CD4-positive, alpha-beta T cell (primary cell): ENCODE measurements around the gene STAT3. TPM values are rescaled to one million over a fixed set of nuclear protein-coding genes. Genes with fewer than 3 reads are reported as not detected.

Experiments
- ATAC-seq: fragments of 200-7000 bp; cut with Tn5 transposase; one replicate; pipeline ENCODE4 v1.10.0; 2022; ENCODE audit warnings: mild to moderate bottlenecking; ENCODE audit not compliant: poor library complexity
- CTCF ChIA-PET: fragments of 350-600 bp; sonication (Branson Sonifier 250); formaldehyde crosslinking; loops from one replicate; lab custom pipeline; 2021; ENCODE audit warnings: antibody characterized with exemption, inconsistent platforms; lab: Charles Lee
- POLR2A ChIA-PET: fragments of 350-600 bp; sonication (Branson Sonifier 250); formaldehyde crosslinking; loops from one replicate; lab custom pipeline; 2021; ENCODE audit warnings: antibody characterized with exemption, inconsistent platforms; lab: Charles Lee
- DNase-seq, 14 experiments: peaks; one replicate each; pipeline ENCODE4 v3.0.0-alpha.2; 2013 to 2020; ENCODE audit warnings: mixed read lengths in 2 of 14
- H3K27ac ChIP-seq, 2 donors: one replicate each; pipeline versions ENCODE4 v1.5.1 to v1.7.0; 2013; ENCODE audit warnings: low read length in 2 of 2, low read depth in 1 of 2, mild to moderate bottlenecking in 1 of 2
- H3K27me3 ChIP-seq, 2 experiments: 1 replicate in 1 of 2; 2 replicates in 1 of 2; pipeline versions ENCODE4 v1.6.1 to v1.7.0; 2013; ENCODE audit warnings: low read length in 2 of 2, control low read depth in 1 of 2, mild to moderate bottlenecking in 1 of 2, moderate library complexity in 1 of 2; ENCODE audit not compliant: insufficient read depth in 2 of 2, control insufficient read depth in 1 of 2
- H3K36me3 ChIP-seq: one replicate; pipeline ENCODE4 v1.6.1; 2013; ENCODE audit warnings: low read length, control low read depth; ENCODE audit not compliant: insufficient read depth
- H3K4me1 ChIP-seq: one replicate; pipeline ENCODE4 v1.6.1; 2013; ENCODE audit warnings: low read length, control low read depth; ENCODE audit not compliant: insufficient read depth
- H3K4me3 ChIP-seq: one replicate; pipeline ENCODE4 v1.5.1; 2013; ENCODE audit warnings: mild to moderate bottlenecking, low read length, moderate library complexity
- H3K9me3 ChIP-seq, 2 experiments: 1 replicate in 1 of 2; 2 replicates in 1 of 2; pipeline versions ENCODE4 v1.6.1 to v1.7.0; 2013; ENCODE audit warnings: low read length in 2 of 2, mild to moderate bottlenecking in 2 of 2, control low read depth in 1 of 2, moderate library complexity in 1 of 2; ENCODE audit not compliant: control insufficient read depth in 1 of 2, insufficient read depth in 1 of 2
- H3K27ac Mint-ChIP-seq: one replicate; pipeline ENCODE4 v1.8.0; 2020; ENCODE audit warnings: mixed read lengths
- H3K27me3 Mint-ChIP-seq: one replicate; pipeline ENCODE4 v1.8.0; 2021; ENCODE audit warnings: mixed read lengths
- H3K36me3 Mint-ChIP-seq: one replicate; pipeline ENCODE4 v1.8.0; 2021; ENCODE audit warnings: low read depth, mixed read lengths
- H3K4me1 Mint-ChIP-seq: one replicate; pipeline ENCODE4 v1.8.0; 2021; ENCODE audit warnings: low read depth, mixed read lengths
- H3K4me3 Mint-ChIP-seq: one replicate; pipeline ENCODE4 v1.8.0; 2020; ENCODE audit warnings: mild to moderate bottlenecking, mixed read lengths
- H3K9me3 Mint-ChIP-seq: one replicate; pipeline ENCODE4 v1.8.0; 2020; ENCODE audit warnings: mixed read lengths
- CTCF ChIP-seq: fragments of 200-600 bp; IDR thresholded peaks from one replicate; pipeline ENCODE4 v1.8.0; 2022; ENCODE audit warnings: antibody characterized with exemption, mild to moderate bottlenecking
- intact Hi-C, 2 experiments: fragments of 100-400 bp; cut with DNase I in 1 of 2; cut with micrococcal nuclease in 1 of 2; formaldehyde crosslinking; loops; one replicate each; pipeline versions ENCODE4 v1.15.1 to v1.9.0; 2023 to 2025; cut with DNase I, micrococcal nuclease
- total RNA-seq, 174 experiments: library from RNA in 2 of 174; stranded (reverse) in 2 of 174; gene quantifications; one replicate each; pipeline ENCODE4 v1.2.3 and lab custom pipeline; 2021 to 2026

The STAT3 gene
- total RNA-seq, 2 experiments from 2014 or later = 315 to 319 TPM

GRCh38 chr17:42338427-42338985 lies 49.7 kb downstream of the STAT3 start:
- peak overlapping the region; percentile 81 for H3K27ac Mint-ChIP-seq
- peaks cover 79% of the 10 kb centered on the region for H3K36me3 Mint-ChIP-seq
- H3K36me3 ChIP-seq = peaks cover 70% of the 10 kb centered on the region
- POLR2A ChIA-PET = interaction anchor here (3.4 to 4.0 kb wide), 2 partner anchors 50 kb away, joined by 35 to 46 read pairs; partner anchors contain the start of gene STAT3
- no peak overlapping the region for H3K27ac ChIP-seq
- H3K27me3 ChIP-seq = no peaks in the 10 kb centered on the region
- no peak overlapping the region for H3K4me3 ChIP-seq
- no peaks in the 10 kb centered on the region for H3K27me3 Mint-ChIP-seq
- DNase-seq (peak in 1 of 14 experiments; percentile 18), ATAC-seq (no peak)
- no peak for TF ChIP-seq CTCF
- peak overlapping the region; percentile 76 for H3K4me3 Mint-ChIP-seq
- CTCF ChIA-PET = interaction anchor here (2.8 kb wide), 1 partner anchor 16 kb away, joined by 13 read pairs; no protein-coding TSS in a partner anchor
- H3K4me1 ChIP-seq = peaks cover 61% of the 10 kb centered on the region
- peaks cover 56% of the 10 kb centered on the region for H3K4me1 Mint-ChIP-seq
- H3K9me3 Mint-ChIP-seq = no peaks in the 10 kb centered on the region
- intact Hi-C loops = loop anchor here in 1 of 2 experiments (5.0 kb wide), 2 partner anchors 69 to 119 kb away; partner anchors contain the start of gene ATP6V0A1
- no peaks in the 10 kb centered on the region for H3K9me3 ChIP-seq

GRCh38 chr17:42337442-42337841 lies 50.8 kb downstream of the STAT3 start:
- DNase-seq (peak; percentile 55 to 91 (median 66)), ATAC-seq (peak; percentile 84)
- intact Hi-C loops = loop anchor here (1.0 to 5.0 kb wide), 4 partner anchors 23 to 120 kb away; partner anchors contain the start of genes STAT3 (in 2 of the 2) and ATP6V0A1 (in 1 of the 2)
- Histone ChIP-seq H3K9me3 (no peaks in the 10 kb centered on the region), H3K36me3 (peaks cover 78% of the 10 kb centered on the region), H3K4me1 (peaks cover 57% of the 10 kb centered on the region), H3K27ac (peak overlapping the region; percentile 42 to 56), H3K27me3 (no peaks in the 10 kb centered on the region), H3K4me3 (no peak overlapping the region)
- Mint-ChIP-seq H3K9me3 (no peaks in the 10 kb centered on the region), H3K36me3 (peaks cover 79% of the 10 kb centered on the region), H3K4me3 (peak overlapping the region; percentile 56), H3K27ac (peak overlapping the region; percentile 89), H3K4me1 (peaks cover 51% of the 10 kb centered on the region), H3K27me3 (no peaks in the 10 kb centered on the region)
- TF ChIP-seq CTCF = no peak
- ChIA-PET POLR2A (interaction anchor here (0.7 to 4.0 kb wide), 8 partner anchors 11 to 83 kb away, joined by 3 to 46 read pairs (median 3); partner anchors contain the start of gene STAT3), CTCF (interaction anchor here (0.7 to 2.2 kb wide), 5 partner anchors 13 to 69 kb away, joined by 3 to 11 read pairs (median 4); partner anchors contain the start of gene STAT3)

DNA sequence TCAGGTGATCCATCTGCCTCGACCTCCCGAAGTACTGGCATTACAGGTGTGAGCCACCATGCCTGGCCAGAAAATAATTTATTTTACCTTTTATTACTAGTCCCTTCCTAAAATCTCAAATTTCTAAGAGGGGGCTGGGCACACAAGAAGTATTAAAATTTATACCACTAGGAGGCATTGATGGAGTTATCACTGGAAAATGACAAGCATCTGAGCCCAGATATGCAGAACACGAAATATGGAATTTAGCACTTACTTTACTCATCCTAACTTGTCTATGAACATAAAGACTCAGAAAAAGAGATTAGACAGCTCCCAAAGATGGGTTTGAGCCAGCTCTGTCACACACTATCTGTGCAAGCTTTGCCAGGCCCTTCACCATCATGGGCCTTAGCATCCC lies 53.6 kb downstream of the STAT3 start:
- H3K4me1 ChIP-seq = peaks cover 31% of the 10 kb centered on the region
- no peak overlapping the region for H3K27ac ChIP-seq
- peak overlapping the region; percentile 71 for H3K27ac Mint-ChIP-seq
- peaks cover 30% of the 10 kb centered on the region for H3K4me1 Mint-ChIP-seq
- ChIA-PET CTCF (interaction anchor here (1.5 kb wide), 1 partner anchor 71 kb away, joined by 5 read pairs; no protein-coding TSS in a partner anchor), POLR2A (interaction anchor here (0.6 to 4.0 kb wide), 3 partner anchors 54 to 80 kb away, joined by 3 to 46 read pairs (median 4); partner anchors contain the start of gene STAT3)
- H3K27me3 ChIP-seq = no peaks in the 10 kb centered on the region
- intact Hi-C loops = loop anchor here in 1 of 2 experiments (5.0 kb wide), 2 partner anchors 73 to 123 kb away; partner anchors contain the start of gene ATP6V0A1
- no peaks in the 10 kb centered on the region for H3K27me3 Mint-ChIP-seq
- H3K9me3 Mint-ChIP-seq = no peaks in the 10 kb centered on the region
- ATAC-seq (no peak), DNase-seq (no peak)
- H3K36me3 ChIP-seq = peaks cover 79% of the 10 kb centered on the region
- H3K36me3 Mint-ChIP-seq = peaks cover 78% of the 10 kb centered on the region
- H3K4me3 Mint-ChIP-seq = no peak overlapping the region
- no peak for TF ChIP-seq CTCF
- no peaks in the 10 kb centered on the region for H3K9me3 ChIP-seq
- H3K4me3 ChIP-seq = no peak overlapping the region
